ENCODE data around the gene TFDP2. TPM values are rescaled to one million over a fixed set of nuclear protein-coding genes. Genes with fewer than 3 reads are reported as not detected.
"Not testable (repeated sequence)": the region's sequence is repeated elsewhere in the genome, so short reads cannot be mapped to it uniquely, and the experiment has no call there.

TFDP2 gene
- total and polyA plus RNA-seq, 9 donors: 21.3 to 43.7 (median 34.7) TPM

DNA sequence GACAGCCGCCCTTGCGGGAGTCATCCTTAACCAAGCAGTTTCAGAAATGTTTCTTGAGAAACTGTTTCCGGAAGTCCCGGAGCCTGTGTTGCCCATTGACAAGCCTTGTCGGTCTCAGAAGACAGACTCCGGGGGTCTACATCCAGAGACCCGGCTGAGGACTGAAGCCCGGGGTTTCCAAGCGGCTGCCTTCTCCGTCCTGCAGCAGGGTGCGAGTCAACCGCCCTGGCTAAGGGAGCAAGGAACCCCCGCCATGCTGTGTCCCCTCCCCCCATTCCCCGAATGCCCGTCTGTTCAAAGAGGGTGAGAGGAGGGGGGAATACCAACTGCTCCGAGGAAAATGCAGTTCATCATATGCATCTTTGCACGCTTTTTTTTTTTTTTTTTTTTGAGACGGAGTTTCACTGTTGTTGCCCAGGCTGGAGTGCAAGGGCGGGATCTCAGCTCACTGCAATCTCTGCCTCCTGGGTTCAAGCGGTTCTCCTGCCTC lies 211.3 kb downstream of the TFDP2 start:
- Histone ChIP-seq H3K36me3 (ENCODE audit: control insufficient read depth, insufficient read depth, low read length) (no peaks in the 10 kb centered on the region), H3K9me3 (replicated peaks; ENCODE audit: control insufficient read depth, low read depth, low read length) (no peaks in the 10 kb centered on the region), H3K27me3 (ENCODE audit: control insufficient read depth, insufficient read depth, low read length) (no peaks in the 10 kb centered on the region), H3K4me1 (ENCODE audit: control insufficient read depth, insufficient read depth, low read length) (peaks cover 16% of the 10 kb centered on the region), H3K4me3 (ENCODE audit: low read length) (no peak overlapping the region), H3K27ac (ENCODE audit: low read length) (no peak overlapping the region)
- WGBS (ENCODE audit: insufficient coverage): 94% methylated on average over 10 of the region's 20 CpGs
- no peak for DNase-seq

- WGBS (ENCODE audit: insufficient coverage): 100% methylated on average over 1 of the region's 4 CpGs
- H3K36me3 ChIP-seq (ENCODE audit: control insufficient read depth, insufficient read depth, low read length): peaks cover 7% of the 10 kb centered on the region
- peaks cover 9% of the 10 kb centered on the region for H3K4me1 ChIP-seq (ENCODE audit: control insufficient read depth, insufficient read depth, low read length)
- no peaks in the 10 kb centered on the region for H3K9me3 ChIP-seq (replicated peaks; ENCODE audit: control insufficient read depth, low read depth, low read length)
- peak overlapping the region; percentile 43 for H3K27ac ChIP-seq (ENCODE audit: low read length)
- H3K4me3 ChIP-seq (ENCODE audit: low read length): no peak overlapping the region
- H3K27me3 ChIP-seq (ENCODE audit: control insufficient read depth, insufficient read depth, low read length): no peaks in the 10 kb centered on the region
- DNase-seq: no peak
Observed at GRCh38 chr3:141934354-141934753, 215.0 kb downstream of the TFDP2 start.

DNA sequence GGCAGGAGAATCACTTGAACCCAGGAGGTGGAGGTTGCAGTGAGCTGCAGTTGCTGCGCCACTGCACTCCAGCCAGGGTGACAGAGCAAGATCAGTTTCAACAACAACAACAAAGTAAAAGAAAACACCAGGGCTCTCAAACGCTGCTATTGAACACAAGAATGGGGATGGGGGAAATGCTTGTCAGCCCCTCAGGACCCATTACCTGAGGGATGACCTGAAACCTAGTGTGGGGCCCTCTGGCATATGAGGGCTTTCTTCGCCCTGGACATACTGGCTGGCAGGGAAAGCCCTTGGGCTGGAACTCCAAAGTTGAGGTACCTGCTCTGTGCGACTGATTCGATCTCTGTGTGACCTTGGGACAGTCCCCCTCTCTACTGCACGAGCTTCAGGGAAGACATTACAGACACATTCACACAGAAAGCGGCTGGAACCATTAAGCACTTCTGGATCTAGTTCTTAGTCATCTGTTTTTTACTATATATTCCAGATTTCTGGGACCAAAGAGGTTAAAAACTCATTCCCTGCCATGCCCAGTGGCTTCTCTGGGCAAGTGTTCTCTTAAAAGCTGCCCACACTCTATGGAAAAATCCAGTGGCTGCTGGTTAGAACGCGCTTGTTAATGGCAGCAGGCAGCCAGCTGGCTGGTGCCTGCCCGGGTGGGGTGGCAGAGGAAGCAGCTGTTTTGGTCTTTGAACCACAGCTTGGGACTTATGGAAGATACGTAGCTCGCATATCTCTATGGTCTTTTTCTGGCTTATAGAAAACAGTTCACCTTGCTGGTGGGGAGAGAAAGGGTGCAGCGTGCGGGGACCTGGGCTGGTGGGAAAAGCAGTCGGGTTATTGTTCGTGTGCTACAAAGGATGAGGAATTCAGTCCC lies 215.7 kb downstream of the TFDP2 start:
- Histone ChIP-seq H3K27ac (ENCODE audit: low read length) (peak overlapping the region; percentile 47), H3K27me3 (ENCODE audit: control insufficient read depth, insufficient read depth, low read length) (no peaks in the 10 kb centered on the region), H3K36me3 (ENCODE audit: control insufficient read depth, insufficient read depth, low read length) (peaks cover 12% of the 10 kb centered on the region), H3K4me1 (ENCODE audit: control insufficient read depth, insufficient read depth, low read length) (peaks cover 9% of the 10 kb centered on the region), H3K4me3 (ENCODE audit: low read length) (no peak overlapping the region), H3K9me3 (replicated peaks; ENCODE audit: control insufficient read depth, low read depth, low read length) (no peaks in the 10 kb centered on the region)
- 73% methylated on average over 9 of the region's 16 CpGs for WGBS (ENCODE audit: insufficient coverage)
- peak; percentile 55 for DNase-seq

DNA sequence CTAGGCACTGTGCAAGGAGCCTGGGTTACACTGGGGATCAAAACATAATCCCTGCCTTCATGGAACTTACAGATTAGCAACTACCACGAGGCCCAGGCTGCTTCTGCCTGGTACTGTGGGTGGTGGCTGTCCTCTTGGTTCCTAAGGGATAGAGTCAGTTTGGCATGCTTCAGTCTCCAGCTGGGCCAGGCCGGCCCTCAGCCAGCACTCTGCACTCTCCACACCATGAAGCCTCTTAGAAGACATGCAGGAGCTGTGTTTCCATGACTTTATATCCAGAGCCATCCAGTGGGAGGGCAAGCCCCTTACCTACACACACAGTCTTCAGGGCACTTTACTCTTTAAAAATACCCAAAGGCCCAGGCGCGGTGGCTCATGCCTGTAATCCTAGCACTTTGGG lies 218.5 kb downstream of the TFDP2 start:
- peaks cover 9% of the 10 kb centered on the region for H3K4me1 ChIP-seq (ENCODE audit: control insufficient read depth, insufficient read depth, low read length)
- WGBS (ENCODE audit: insufficient coverage): no CpG with 5 or more reads among the region's 4 CpGs
- no peak overlapping the region for H3K4me3 ChIP-seq (ENCODE audit: low read length)
- H3K27me3 ChIP-seq (ENCODE audit: control insufficient read depth, insufficient read depth, low read length): no peaks in the 10 kb centered on the region
- no peak for DNase-seq
- no peaks in the 10 kb centered on the region for H3K9me3 ChIP-seq (replicated peaks; ENCODE audit: control insufficient read depth, low read depth, low read length)
- H3K36me3 ChIP-seq (ENCODE audit: control insufficient read depth, insufficient read depth, low read length): peaks cover 17% of the 10 kb centered on the region
- no peak overlapping the region for H3K27ac ChIP-seq (ENCODE audit: low read length)

- H3K27me3 ChIP-seq (ENCODE audit: control insufficient read depth, insufficient read depth, low read length): no peaks in the 10 kb centered on the region
- H3K36me3 ChIP-seq (ENCODE audit: control insufficient read depth, insufficient read depth, low read length): peaks cover 25% of the 10 kb centered on the region
- no peaks in the 10 kb centered on the region for H3K9me3 ChIP-seq (replicated peaks; ENCODE audit: control insufficient read depth, low read depth, low read length)
- DNase-seq: no peak
- H3K27ac ChIP-seq (ENCODE audit: low read length): no peak overlapping the region
- H3K4me3 ChIP-seq (ENCODE audit: low read length): no peak overlapping the region
- WGBS (ENCODE audit: insufficient coverage): 85% methylated on average over 6 of the region's 7 CpGs
- H3K4me1 ChIP-seq (ENCODE audit: control insufficient read depth, insufficient read depth, low read length): peaks cover 9% of the 10 kb centered on the region
Observed at GRCh38 chr3:141929341-141929995, 219.9 kb downstream of the TFDP2 start.

DNA sequence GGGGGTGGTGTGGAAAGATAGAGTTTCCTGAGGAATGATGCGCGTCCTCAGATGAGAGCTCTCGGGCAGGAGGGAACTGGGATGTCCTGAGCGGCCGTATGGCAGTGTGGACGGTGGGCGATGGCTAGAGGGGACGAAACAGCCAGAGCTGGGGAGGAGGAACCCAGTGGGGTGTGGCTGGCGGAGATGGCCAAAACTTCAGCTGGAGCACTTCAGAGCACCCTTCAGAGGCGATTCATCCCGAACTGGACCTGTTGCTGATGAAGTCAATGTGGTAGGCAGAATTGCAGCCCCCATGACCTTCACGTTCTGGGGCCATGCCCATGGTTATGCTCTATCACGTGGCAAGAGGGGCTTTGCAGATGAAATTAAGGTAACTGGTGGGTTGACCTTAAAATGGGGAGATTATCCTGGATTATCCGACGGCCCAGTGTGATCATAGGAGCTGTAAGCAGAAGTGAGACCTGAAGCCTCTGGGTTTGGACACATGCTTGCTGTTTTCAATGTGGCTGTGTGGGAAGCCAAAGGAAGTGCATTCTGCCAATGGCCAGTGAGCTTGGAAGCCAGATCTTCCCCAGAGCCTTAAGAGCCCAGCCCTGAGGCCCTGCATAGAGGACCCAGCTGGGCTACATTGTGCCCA lies 220.6 kb downstream of the TFDP2 start:
- Histone ChIP-seq H3K27me3 (ENCODE audit: control insufficient read depth, insufficient read depth, low read length) (no peaks in the 10 kb centered on the region), H3K4me1 (ENCODE audit: control insufficient read depth, insufficient read depth, low read length) (peaks cover 4% of the 10 kb centered on the region), H3K36me3 (ENCODE audit: control insufficient read depth, insufficient read depth, low read length) (peaks cover 25% of the 10 kb centered on the region), H3K9me3 (replicated peaks; ENCODE audit: control insufficient read depth, low read depth, low read length) (no peaks in the 10 kb centered on the region), H3K27ac (ENCODE audit: low read length) (no peak overlapping the region), H3K4me3 (ENCODE audit: low read length) (no peak overlapping the region)
- WGBS (ENCODE audit: insufficient coverage): 89% methylated on average over 15 of the region's 15 CpGs
- no peak for DNase-seq

- no peaks in the 10 kb centered on the region for H3K9me3 ChIP-seq (replicated peaks; ENCODE audit: control insufficient read depth, low read depth, low read length)
- no peak for DNase-seq
- no peak overlapping the region for H3K27ac ChIP-seq (ENCODE audit: low read length)
- 82% methylated on average over 5 of the region's 9 CpGs for WGBS (ENCODE audit: insufficient coverage)
- peaks cover 28% of the 10 kb centered on the region for H3K36me3 ChIP-seq (ENCODE audit: control insufficient read depth, insufficient read depth, low read length)
- no peaks in the 10 kb centered on the region for H3K4me1 ChIP-seq (ENCODE audit: control insufficient read depth, insufficient read depth, low read length)
- H3K27me3 ChIP-seq (ENCODE audit: control insufficient read depth, insufficient read depth, low read length): no peaks in the 10 kb centered on the region
- no peak overlapping the region for H3K4me3 ChIP-seq (ENCODE audit: low read length)
Observed at GRCh38 chr3:141926929-141927328, 222.4 kb downstream of the TFDP2 start.

- H3K4me1 ChIP-seq (ENCODE audit: control insufficient read depth, insufficient read depth, low read length); H3K4me3 ChIP-seq (ENCODE audit: low read length); H3K27me3 ChIP-seq (ENCODE audit: control insufficient read depth, insufficient read depth, low read length); DNase-seq; H3K27ac ChIP-seq (ENCODE audit: low read length); H3K9me3 ChIP-seq (replicated peaks; ENCODE audit: control insufficient read depth, low read depth, low read length): not testable (repeated sequence)
- 80% methylated on average over 1 of the region's 5 CpGs for WGBS (ENCODE audit: insufficient coverage)
- H3K36me3 ChIP-seq (ENCODE audit: control insufficient read depth, insufficient read depth, low read length): peaks cover 29% of the 10 kb centered on the region
Observed at GRCh38 chr3:141925677-141926076, 223.7 kb downstream of the TFDP2 start.

DNA sequence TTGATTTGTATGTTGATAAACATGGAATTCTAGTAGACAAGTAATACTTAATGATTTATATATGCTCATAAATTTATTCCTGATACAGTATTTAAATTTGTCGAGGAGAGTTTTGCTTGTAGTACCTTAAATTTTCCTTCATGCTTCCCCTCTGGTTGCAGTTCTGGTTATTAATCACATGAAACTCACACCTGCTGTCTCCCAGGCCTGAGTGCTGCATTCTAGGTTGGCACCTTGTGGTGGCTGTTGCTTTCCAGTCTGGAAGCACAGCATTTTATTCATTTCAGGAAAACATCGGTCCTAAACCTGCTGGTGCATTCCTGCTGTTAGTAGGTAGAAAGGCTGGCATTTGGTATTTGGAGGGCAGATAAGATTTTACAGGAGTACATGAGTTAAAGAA lies 228.0 kb downstream of the TFDP2 start:
- no peak for DNase-seq
- H3K27ac ChIP-seq (ENCODE audit: low read length): no peak overlapping the region
- H3K36me3 ChIP-seq (ENCODE audit: control insufficient read depth, insufficient read depth, low read length): peaks cover 18% of the 10 kb centered on the region
- H3K4me3 ChIP-seq (ENCODE audit: low read length): no peak overlapping the region
- no peaks in the 10 kb centered on the region for H3K4me1 ChIP-seq (ENCODE audit: control insufficient read depth, insufficient read depth, low read length)
- WGBS (ENCODE audit: insufficient coverage): 100% methylated on average over 1 of the region's 2 CpGs
- no peaks in the 10 kb centered on the region for H3K9me3 ChIP-seq (replicated peaks; ENCODE audit: control insufficient read depth, low read depth, low read length)
- no peaks in the 10 kb centered on the region for H3K27me3 ChIP-seq (ENCODE audit: control insufficient read depth, insufficient read depth, low read length)

DNA sequence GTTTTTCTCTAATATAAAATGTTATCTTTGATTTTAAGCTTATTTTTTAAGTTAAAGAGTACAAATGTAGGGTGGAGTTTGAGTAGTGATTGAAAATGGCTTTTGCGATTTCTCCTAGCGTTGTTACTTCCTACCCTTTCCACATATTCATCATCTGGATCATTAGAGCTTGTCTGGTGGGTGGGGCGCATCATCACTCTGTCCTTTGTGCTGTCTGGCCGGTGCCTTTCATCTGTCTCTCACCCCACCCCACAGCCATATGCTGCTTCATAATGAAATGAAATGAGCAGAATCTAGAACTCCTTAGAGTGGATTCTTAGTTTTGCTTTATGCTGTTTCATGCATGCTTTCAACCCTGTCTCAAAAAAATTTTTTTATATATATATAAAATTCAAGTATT lies 228.6 kb downstream of the TFDP2 start:
- Histone ChIP-seq H3K4me3 (ENCODE audit: low read length) (no peak overlapping the region), H3K27ac (ENCODE audit: low read length) (no peak overlapping the region), H3K27me3 (ENCODE audit: control insufficient read depth, insufficient read depth, low read length) (no peaks in the 10 kb centered on the region), H3K36me3 (ENCODE audit: control insufficient read depth, insufficient read depth, low read length) (peaks cover 16% of the 10 kb centered on the region), H3K9me3 (replicated peaks; ENCODE audit: control insufficient read depth, low read depth, low read length) (no peaks in the 10 kb centered on the region), H3K4me1 (ENCODE audit: control insufficient read depth, insufficient read depth, low read length) (no peaks in the 10 kb centered on the region)
- DNase-seq: no peak
- WGBS (ENCODE audit: insufficient coverage): no CpG with 5 or more reads among the region's 4 CpGs

Data from muscle of leg (tissue), 11 donors.